ENCODE results near the gene BCOR. TPM values are rescaled to one million over a fixed set of nuclear protein-coding genes. Genes with fewer than 3 reads are reported as not detected.
A peak's percentile ranks its signal among the peaks of the same experiment; 100 is the strongest.

Gene BCOR
- total RNA-seq, 1 experiment from 2014 or later, result 21.8 TPM

DNA sequence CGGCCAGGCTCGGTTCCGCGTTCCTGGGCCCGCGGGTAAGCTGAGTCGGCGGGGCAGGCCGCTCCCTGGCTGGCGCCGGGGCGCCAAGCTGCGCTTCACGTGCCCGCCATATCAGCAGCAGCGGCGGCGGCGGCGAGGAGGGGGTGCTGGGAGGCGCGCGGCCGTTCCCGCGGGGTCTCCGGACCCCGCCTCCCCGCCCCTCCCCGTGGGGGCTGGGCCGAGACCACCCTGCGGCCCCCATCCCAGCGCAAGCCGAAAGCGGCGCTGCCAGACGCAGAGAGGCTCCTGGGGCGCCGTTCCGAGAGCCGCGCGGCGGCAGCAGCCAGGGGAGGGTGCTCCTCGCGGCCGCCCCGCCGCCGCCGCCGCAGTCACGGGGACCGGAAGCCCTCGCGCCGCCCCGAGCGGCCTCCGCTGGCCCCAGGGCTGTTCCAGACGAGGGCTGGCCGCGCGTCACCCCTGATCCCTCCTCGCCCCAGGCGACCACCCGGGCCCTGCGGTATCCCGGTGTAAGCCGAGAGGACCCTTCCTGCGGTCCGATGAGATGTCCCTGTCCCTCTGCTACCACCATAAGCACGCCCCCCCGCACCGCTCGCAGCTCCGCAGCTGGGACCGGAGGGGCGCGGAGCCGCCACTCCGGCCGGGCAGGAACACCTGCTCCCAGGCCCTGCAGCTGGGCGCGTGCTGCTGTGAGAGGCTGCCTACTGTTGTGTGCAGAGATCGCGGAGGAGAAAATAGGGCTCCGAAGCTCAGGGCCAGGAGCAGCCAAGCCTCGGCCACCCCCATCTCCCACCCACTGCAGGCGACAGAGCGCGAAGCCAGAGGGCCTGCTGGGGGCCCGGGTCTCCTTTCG is 7.5 kb upstream of the BCOR start:
- Histone ChIP-seq H3K27ac (ENCODE audit: low read length) (0 out of 2 replicates have a peak overlapping the region, but pooled peaks have one; percentile 26), H3K9me2 (replicated peaks; ENCODE audit: low read length) (no peaks in the 10 kb centered on the region), H3K9me3 (ENCODE audit: low read length) (no peaks in the 10 kb centered on the region), H3K36me3 (ENCODE audit: low read depth, low read length) (no peaks in the 10 kb centered on the region), H2AFZ (ENCODE audit: low read length) (peak overlapping the region; percentile 45), H3K27me3 (ENCODE audit: low read length) (no peaks in the 10 kb centered on the region), H3F3A (ENCODE audit: low read length, unreplicated experiment) (no peaks in the 10 kb centered on the region), H4K20me1 (ENCODE audit: low read length) (no peaks in the 10 kb centered on the region), H3K4me3 (ENCODE audit: low read length) (peak overlapping the region; percentile 76), H3K4me2 (ENCODE audit: low read length) (peak overlapping the region; percentile 91), H3K4me1 (ENCODE audit: insufficient read depth, low read length) (peaks cover 41% of the 10 kb centered on the region), H3K9ac (ENCODE audit: low read length) (peak overlapping the region; percentile 31; the same call in 1 of the 2 replicates), H3K79me2 (ENCODE audit: low read length) (peaks cover 4% of the 10 kb centered on the region; the same call in 1 of the 2 replicates)
- DNase-seq, result no peak
- intact Hi-C loops (cut with micrococcal nuclease), result loop anchor here (5.0 kb wide), 2 partner anchors 67 to 162 kb away; no protein-coding TSS in a partner anchor
- CTCF ChIA-PET, result no interaction called here
- peak; percentile 6 for ATAC-seq
- BruUV-seq (replicated peaks), result no TSS peak
- POLR2A ChIA-PET (ENCODE audit: unreplicated experiment), result no interaction called here
- TF ChIP-seq EZH2phosphoT487 (IDR thresholded peaks at IDR 0.05; ENCODE audit: borderline replicate concordance, low read length), result no peak; the same call in 1 of the 2 replicates
- no peak for TF ChIP-seq EZH2 (IDR thresholded peaks at IDR 0.05; ENCODE audit: low read length, unreplicated experiment)
- TF ChIP-seq, protein P1, sequence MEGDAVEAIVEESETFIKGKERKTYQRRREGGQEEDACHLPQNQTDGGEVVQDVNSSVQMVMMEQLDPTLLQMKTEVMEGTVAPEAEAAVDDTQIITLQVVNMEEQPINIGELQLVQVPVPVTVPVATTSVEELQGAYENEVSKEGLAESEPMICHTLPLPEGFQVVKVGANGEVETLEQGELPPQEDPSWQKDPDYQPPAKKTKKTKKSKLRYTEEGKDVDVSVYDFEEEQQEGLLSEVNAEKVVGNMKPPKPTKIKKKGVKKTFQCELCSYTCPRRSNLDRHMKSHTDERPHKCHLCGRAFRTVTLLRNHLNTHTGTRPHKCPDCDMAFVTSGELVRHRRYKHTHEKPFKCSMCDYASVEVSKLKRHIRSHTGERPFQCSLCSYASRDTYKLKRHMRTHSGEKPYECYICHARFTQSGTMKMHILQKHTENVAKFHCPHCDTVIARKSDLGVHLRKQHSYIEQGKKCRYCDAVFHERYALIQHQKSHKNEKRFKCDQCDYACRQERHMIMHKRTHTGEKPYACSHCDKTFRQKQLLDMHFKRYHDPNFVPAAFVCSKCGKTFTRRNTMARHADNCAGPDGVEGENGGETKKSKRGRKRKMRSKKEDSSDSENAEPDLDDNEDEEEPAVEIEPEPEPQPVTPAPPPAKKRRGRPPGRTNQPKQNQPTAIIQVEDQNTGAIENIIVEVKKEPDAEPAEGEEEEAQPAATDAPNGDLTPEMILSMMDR (conservative IDR thresholded peaks at IDR 0.05; ENCODE audit: low read depth, low read length), result no peak

DNA sequence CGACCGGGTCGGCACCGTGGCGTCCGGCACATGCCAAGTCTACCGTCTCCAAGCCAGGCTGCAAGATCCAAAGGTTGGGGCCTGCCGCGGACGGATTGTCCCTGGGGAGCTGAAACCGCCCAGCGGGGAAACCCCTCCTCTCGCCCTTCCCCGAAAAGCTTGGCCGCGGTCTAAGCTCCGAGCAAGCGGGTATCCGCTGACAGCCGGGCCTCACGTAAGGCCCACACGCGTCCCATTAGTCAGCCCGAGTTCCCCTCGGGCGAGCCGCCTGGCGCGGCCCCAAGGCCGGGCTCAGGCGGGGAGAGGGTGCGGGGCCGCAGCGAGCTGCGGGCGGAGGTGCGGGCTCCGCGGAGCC is 6.8 kb upstream of the BCOR start:
- DNase-seq (peak; percentile 65), ATAC-seq (no peak; the same call in 1 of the 2 replicates)
- H3K9me2 ChIP-seq (replicated peaks; ENCODE audit: low read length), result no peaks in the 10 kb centered on the region
- H3K4me3 ChIP-seq (ENCODE audit: low read length), result peak overlapping the region; percentile 76
- peak overlapping the region; percentile 45; the same call in 1 of the 2 replicates for H2AFZ ChIP-seq (ENCODE audit: low read length)
- no TSS peak for BruUV-seq (replicated peaks)
- H3K27ac ChIP-seq (ENCODE audit: low read length), result no peak overlapping the region
- H3K4me1 ChIP-seq (ENCODE audit: insufficient read depth, low read length), result peaks cover 44% of the 10 kb centered on the region
- no peaks in the 10 kb centered on the region for H3K9me3 ChIP-seq (ENCODE audit: low read length)
- H3K4me2 ChIP-seq (ENCODE audit: low read length), result peak overlapping the region; percentile 91
- peaks cover 3% of the 10 kb centered on the region for H3F3A ChIP-seq (ENCODE audit: low read length, unreplicated experiment)
- no peaks in the 10 kb centered on the region for H3K36me3 ChIP-seq (ENCODE audit: low read depth, low read length)
- intact Hi-C loops (cut with micrococcal nuclease), result no loop called here
- H3K27me3 ChIP-seq (ENCODE audit: low read length), result no peaks in the 10 kb centered on the region
- POLR2A ChIA-PET (ENCODE audit: unreplicated experiment), result no interaction called here
- TF ChIP-seq EZH2phosphoT487 (IDR thresholded peaks at IDR 0.05; ENCODE audit: borderline replicate concordance, low read length), result 0 out of 2 replicates have a peak, but pooled peaks have one; percentile 35
- TF ChIP-seq EZH2 (IDR thresholded peaks at IDR 0.05; ENCODE audit: low read length, unreplicated experiment), result no peak
- CTCF ChIA-PET, result no interaction called here
- peaks cover 4% of the 10 kb centered on the region; the same call in 1 of the 2 replicates for H3K79me2 ChIP-seq (ENCODE audit: low read length)
- H3K9ac ChIP-seq (ENCODE audit: low read length), result peak overlapping the region; percentile 31; the same call in 1 of the 2 replicates
- H4K20me1 ChIP-seq (ENCODE audit: low read length), result no peaks in the 10 kb centered on the region

DNA sequence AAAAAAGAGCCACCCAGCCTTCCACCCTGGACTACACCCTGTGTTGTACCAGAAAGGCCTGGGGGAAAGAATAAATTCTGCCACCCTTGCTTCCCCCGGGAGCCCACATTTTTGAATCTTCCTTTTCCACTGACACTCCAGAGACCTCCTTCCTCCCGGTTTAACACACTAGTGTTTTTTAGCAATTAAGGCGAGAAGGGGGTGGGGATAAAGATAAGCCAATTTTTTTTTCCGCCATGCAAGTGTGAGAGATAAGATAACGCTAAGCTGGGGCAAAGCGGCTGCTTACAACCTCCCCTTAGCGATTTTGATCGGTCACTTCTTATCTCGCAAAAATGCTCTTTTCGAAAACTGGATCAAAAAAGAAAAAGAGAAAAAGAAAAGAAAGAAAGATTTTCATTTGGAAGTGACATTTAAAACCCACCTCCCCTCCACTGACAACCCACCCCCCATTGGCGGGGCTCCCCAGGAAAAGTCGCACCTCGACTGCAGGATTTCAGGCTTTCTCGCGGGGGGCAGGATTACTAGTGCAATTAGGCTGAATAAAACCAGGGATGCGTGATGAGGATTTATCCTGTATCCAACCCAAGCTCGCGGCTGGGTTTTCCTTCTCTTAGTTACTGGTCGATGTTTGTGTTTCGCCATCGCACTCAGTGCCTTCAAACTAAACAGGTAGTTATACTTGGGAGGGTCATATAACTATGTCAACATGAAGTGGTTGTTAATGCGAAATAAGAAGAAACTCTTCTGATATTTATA is 6.0 kb upstream of the BCOR start:
- Histone ChIP-seq H3K9me3 (ENCODE audit: low read length) (no peaks in the 10 kb centered on the region), H4K20me1 (ENCODE audit: low read length) (no peaks in the 10 kb centered on the region), H3K4me3 (ENCODE audit: low read length) (peak overlapping the region; percentile 76; the same call in 1 of the 2 replicates), H3K4me1 (ENCODE audit: insufficient read depth, low read length) (peaks cover 48% of the 10 kb centered on the region), H3K27ac (ENCODE audit: low read length) (no peak overlapping the region), H2AFZ (ENCODE audit: low read length) (no peak overlapping the region), H3K27me3 (ENCODE audit: low read length) (no peaks in the 10 kb centered on the region), H3F3A (ENCODE audit: low read length, unreplicated experiment) (peaks cover 4% of the 10 kb centered on the region), H3K79me2 (ENCODE audit: low read length) (peaks cover 4% of the 10 kb centered on the region; the same call in 1 of the 2 replicates), H3K4me2 (ENCODE audit: low read length) (peak overlapping the region; percentile 91), H3K9ac (ENCODE audit: low read length) (no peak overlapping the region), H3K9me2 (replicated peaks; ENCODE audit: low read length) (no peaks in the 10 kb centered on the region), H3K36me3 (ENCODE audit: low read depth, low read length) (no peaks in the 10 kb centered on the region)
- no peak for DNase-seq
- BruUV-seq (replicated peaks), result no TSS peak
- no peak for TF ChIP-seq EZH2phosphoT487 (IDR thresholded peaks at IDR 0.05; ENCODE audit: borderline replicate concordance, low read length)
- TF ChIP-seq, protein P1 (conservative IDR thresholded peaks at IDR 0.05; ENCODE audit: low read depth, low read length), result no peak
- no peak for TF ChIP-seq EZH2 (IDR thresholded peaks at IDR 0.05; ENCODE audit: low read length, unreplicated experiment)
- ChIA-PET POLR2A (ENCODE audit: unreplicated experiment) (no interaction called here), CTCF (no interaction called here)
- no peak for ATAC-seq
- intact Hi-C loops (cut with micrococcal nuclease), result no loop called here
